ENCODE data around the gene LPO. TPM values are rescaled to one million over a fixed set of nuclear protein-coding genes. Genes with fewer than 3 reads are reported as not detected.

LPO gene
- total and polyA plus RNA-seq, 10 of the 15 experiments (the other 5 are each of a cell fraction or from before 2014, with no cell fraction given), result 0.03 to 0.11 (median 0.06) TPM; not detected in 7

GRCh38 chr17:58254803-58255202 lies 16.4 kb downstream of the LPO start:
- no peak overlapping the region for H2AFZ ChIP-seq (ENCODE audit: control insufficient read depth, low read depth, low read length)
- no peaks in the 10 kb centered on the region for H3K9me3 ChIP-seq (replicated peaks; ENCODE audit: control insufficient read depth, insufficient read depth, low read length)
- BruUV-seq (replicated peaks), result no TSS peak
- ChIA-PET CTCF (interaction anchor here (0.6 to 3.9 kb wide), 5 partner anchors 18 to 184 kb away, joined by 3 to 21 read pairs (median 5); no protein-coding TSS in a partner anchor), RAD21 (ENCODE audit: unreplicated experiment) (interaction anchor here (1.0 kb wide), 1 partner anchor 53 kb away, joined by 3 read pairs; no protein-coding TSS in a partner anchor), SMC1A (ENCODE audit: uncharacterized antibody, unreplicated experiment) (interaction anchor here (0.8 kb wide), 1 partner anchor 179 kb away, joined by 3 read pairs; no protein-coding TSS in a partner anchor), POLR2A (no interaction called here)
- no peak overlapping the region for H3K27ac ChIP-seq (ENCODE audit: control insufficient read depth, insufficient read depth)
- no peak for ATAC-seq
- peaks cover 3% of the 10 kb centered on the region for H3K4me1 ChIP-seq (ENCODE audit: control insufficient read depth, insufficient read depth, low read length)
- TF ChIP-seq CTCF (IDR thresholded peaks at IDR 0.05 in 2 of 3, conservative IDR thresholded peaks at IDR 0.05 in 1 of 3; ENCODE audit: control insufficient read depth in 2 of 3, extremely low read depth in 1 of 3, insufficient read depth in 1 of 3, low read depth in 3 of 3, low read length in 3 of 3) (peak in 1 of 3 experiments; percentile 25; a peak in 2 of 6 replicates), E2F4 (IDR thresholded peaks at IDR 0.05; ENCODE audit: low read depth, low read length) (no peak)
- no peak overlapping the region for H3K4me3 ChIP-seq
- intact Hi-C loops (cut with micrococcal nuclease; ENCODE audit: unreplicated experiment), result no loop called here
- H4K20me1 ChIP-seq (ENCODE audit: control insufficient read depth, insufficient read depth), result no peaks in the 10 kb centered on the region
- no peak for FAIRE-seq
- no peaks in the 10 kb centered on the region for H3K79me2 ChIP-seq (ENCODE audit: control insufficient read depth, insufficient read depth, low read length)
- no peaks in the 10 kb centered on the region for H3K36me3 ChIP-seq (ENCODE audit: control insufficient read depth in 2 of 2, insufficient read depth in 2 of 2, low read length in 1 of 2)
- H3K9ac ChIP-seq (ENCODE audit: control insufficient read depth, insufficient read depth, low read length), result no peak overlapping the region
- no peaks in the 10 kb centered on the region; a peak in 1 of 4 replicates for H3K27me3 ChIP-seq (replicated peaks in 1 of 2; ENCODE audit: control insufficient read depth in 2 of 2, insufficient read depth in 2 of 2, low read length in 1 of 2)
- WGBS (ENCODE audit: insufficient coverage, insufficient replicate concordance, low lambda C conversion rate, missing lambda C conversion rate), result 46% methylated on average over 8 of the region's 8 CpGs
- H3K4me2 ChIP-seq (ENCODE audit: control insufficient read depth, insufficient read depth), result no peak overlapping the region
- DNase-seq (ENCODE audit: low read depth, low spot score), result no peak
- in situ Hi-C loops (cut with MboI), result no loop called here

GRCh38 chr17:58262149-58262548 lies 23.8 kb downstream of the LPO start:
- ChIA-PET SMC1A (ENCODE audit: uncharacterized antibody, unreplicated experiment) (no interaction called here), RAD21 (ENCODE audit: unreplicated experiment) (no interaction called here), POLR2A (no interaction called here), CTCF (no interaction called here)
- no peak overlapping the region for H3K9ac ChIP-seq (ENCODE audit: control insufficient read depth, insufficient read depth, low read length)
- no peaks in the 10 kb centered on the region for H4K20me1 ChIP-seq (ENCODE audit: control insufficient read depth, insufficient read depth)
- intact Hi-C loops (cut with micrococcal nuclease; ENCODE audit: unreplicated experiment) (no loop called here), in situ Hi-C loops (cut with MboI) (no loop called here)
- peaks cover 2 to 7% of the 10 kb centered on the region in 2 experiments; a peak in 2 of 4 replicates for H3K27me3 ChIP-seq (replicated peaks in 1 of 2; ENCODE audit: control insufficient read depth in 2 of 2, insufficient read depth in 2 of 2, low read length in 1 of 2)
- H3K9me3 ChIP-seq (replicated peaks; ENCODE audit: control insufficient read depth, insufficient read depth, low read length), result no peaks in the 10 kb centered on the region
- ATAC-seq (no peak), FAIRE-seq (no peak), DNase-seq (ENCODE audit: low read depth, low spot score) (no peak)
- no TSS peak for BruUV-seq (replicated peaks)
- no peak overlapping the region for H2AFZ ChIP-seq (ENCODE audit: control insufficient read depth, low read depth, low read length)
- TF ChIP-seq FOS (IDR thresholded peaks at IDR 0.05; ENCODE audit: borderline replicate concordance, extremely low read depth, insufficient read length) (no peak), CBX3 (IDR thresholded peaks at IDR 0.05; ENCODE audit: borderline replicate concordance, low read depth) (no peak), CEBPB (IDR thresholded peaks at IDR 0.05; ENCODE audit: borderline replicate concordance in 1 of 2, low read depth in 2 of 2, low read length in 2 of 2) (no peak), JUND (IDR thresholded peaks at IDR 0.05; ENCODE audit: low read depth, low read length) (no peak)
- H3K27ac ChIP-seq (ENCODE audit: control insufficient read depth, insufficient read depth), result no peak overlapping the region
- H3K4me2 ChIP-seq (ENCODE audit: control insufficient read depth, insufficient read depth), result no peak overlapping the region
- WGBS (ENCODE audit: insufficient coverage, insufficient replicate concordance, low lambda C conversion rate, missing lambda C conversion rate), result 74% methylated on average over 11 of the region's 11 CpGs
- H3K36me3 ChIP-seq (ENCODE audit: control insufficient read depth in 2 of 2, insufficient read depth in 2 of 2, low read length in 1 of 2), result no peaks in the 10 kb centered on the region
- no peak overlapping the region for H3K4me3 ChIP-seq
- no peaks in the 10 kb centered on the region for H3K79me2 ChIP-seq (ENCODE audit: control insufficient read depth, insufficient read depth, low read length)
- H3K4me1 ChIP-seq (ENCODE audit: control insufficient read depth, insufficient read depth, low read length), result no peaks in the 10 kb centered on the region

Data from GM12878 (cell line).